ENCODE results near the gene DHRS9. TPM values are rescaled to one million over a fixed set of nuclear protein-coding genes. Genes with fewer than 3 reads are reported as not detected.

DHRS9 gene
- total and polyA plus RNA-seq, 2 experiments from 2014 or later: not detected

- H3K4me2 ChIP-seq: no peak overlapping the region
- no peaks in the 10 kb centered on the region for H3F3A ChIP-seq (replicated peaks; ENCODE audit: low read depth)
- Mint-ChIP-seq H3K4me3 (no peak overlapping the region), H3K4me1 (peaks cover 5% of the 10 kb centered on the region; the same call in 2 of the 3 replicates), H3K36me3 (ENCODE audit: low read depth) (no peaks in the 10 kb centered on the region), H3K9me3 (no peaks in the 10 kb centered on the region; the same call in 2 of the 3 replicates), H3K27me3 (ENCODE audit: insufficient read depth, low read depth, poor library complexity) (no peaks in the 10 kb centered on the region), H3K27ac (no peak overlapping the region)
- no peaks in the 10 kb centered on the region for H3K4me1 ChIP-seq (ENCODE audit: insufficient read depth)
- H3K79me2 ChIP-seq (replicated peaks; ENCODE audit: insufficient read depth): no peaks in the 10 kb centered on the region
- no peaks in the 10 kb centered on the region for H3K9me2 ChIP-seq (ENCODE audit: insufficient read depth)
- no peak overlapping the region for H3K4me3 ChIP-seq
- TF ChIP-seq STAT1 (IDR thresholded peaks at IDR 0.05; ENCODE audit: unreplicated experiment) (no peak), CREB1 (CRISPR knock-in tag; IDR thresholded peaks at IDR 0.05; ENCODE audit: low read depth) (no peak), ZNF462 (CRISPR knock-in tag; IDR thresholded peaks at IDR 0.05) (no peak), EZH2phosphoT487 (IDR thresholded peaks at IDR 0.05; ENCODE audit: unreplicated experiment) (no peak), NANOG (IDR thresholded peaks at IDR 0.05; ENCODE audit: borderline replicate concordance) (no peak), POLR2AphosphoS5 (IDR thresholded peaks at IDR 0.05; ENCODE audit: low read depth) (no peak), ZNF114 (CRISPR knock-in tag; IDR thresholded peaks at IDR 0.05) (no peak), EZH2 (IDR thresholded peaks at IDR 0.05; ENCODE audit: low read depth, unreplicated experiment) (no peak), ETS1 (IDR thresholded peaks at IDR 0.05) (no peak), REST (IDR thresholded peaks at IDR 0.05; ENCODE audit: unreplicated experiment) (no peak), JUNB (IDR thresholded peaks at IDR 0.05; ENCODE audit: unreplicated experiment) (no peak), ZNF331 (CRISPR knock-in tag; IDR thresholded peaks at IDR 0.05; ENCODE audit: low read depth) (no peak), CTCF (conservative IDR thresholded peaks at IDR 0.05; ENCODE audit: low read depth in 2 of 2) (no peak)
- H3K27ac ChIP-seq (ENCODE audit: low read depth): no peak overlapping the region
- H3K36me3 ChIP-seq (ENCODE audit: insufficient read depth): no peaks in the 10 kb centered on the region
- H4K20me1 ChIP-seq (replicated peaks; ENCODE audit: insufficient read depth): no peaks in the 10 kb centered on the region
- no peaks in the 10 kb centered on the region for H3K27me3 ChIP-seq (ENCODE audit: insufficient read depth)
- DNase-seq (ENCODE audit: low spot score) (no peak), ATAC-seq (no peak)
- no peak overlapping the region for H2AFZ ChIP-seq
Measured at GRCh38 chr2:169026056-169026455, 43.3 kb upstream of the DHRS9 start.
